ENCODE data around the gene SNTB2. TPM values are rescaled to one million over a fixed set of nuclear protein-coding genes. Genes with fewer than 3 reads are reported as not detected.
A peak's percentile ranks its signal among the peaks of the same experiment; 100 is the strongest.

SNTB2 gene
- total and polyA plus RNA-seq, 10 donors, result 1.9 to 48.5 (median 28.9) TPM

DNA sequence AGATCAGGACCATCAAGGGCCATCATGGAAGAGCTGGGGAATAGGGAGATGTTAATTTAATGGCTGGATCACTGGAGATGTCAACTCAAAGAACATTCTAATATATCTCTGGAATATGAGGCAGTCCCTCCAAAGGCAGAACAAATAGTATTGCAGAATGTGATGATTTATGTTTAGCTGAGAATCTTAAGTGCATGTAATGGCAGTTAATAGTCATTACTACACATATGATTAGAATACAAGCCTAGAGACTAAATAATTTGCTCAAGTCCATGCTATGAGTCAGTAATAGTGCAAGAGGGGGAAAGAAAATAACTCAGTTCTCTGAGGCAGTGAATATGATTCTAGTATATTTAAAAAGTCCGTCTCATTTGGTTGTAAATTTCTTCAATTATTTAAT, 32.3 kb downstream of the SNTB2 start:
- H3K36me3 ChIP-seq, result no peaks in the 10 kb centered on the region
- H3K27ac ChIP-seq, result no peak overlapping the region
- H3K27me3 ChIP-seq (replicated peaks in 1 of 7), result no peaks in the 10 kb centered on the region
- TF ChIP-seq, protein P1, sequence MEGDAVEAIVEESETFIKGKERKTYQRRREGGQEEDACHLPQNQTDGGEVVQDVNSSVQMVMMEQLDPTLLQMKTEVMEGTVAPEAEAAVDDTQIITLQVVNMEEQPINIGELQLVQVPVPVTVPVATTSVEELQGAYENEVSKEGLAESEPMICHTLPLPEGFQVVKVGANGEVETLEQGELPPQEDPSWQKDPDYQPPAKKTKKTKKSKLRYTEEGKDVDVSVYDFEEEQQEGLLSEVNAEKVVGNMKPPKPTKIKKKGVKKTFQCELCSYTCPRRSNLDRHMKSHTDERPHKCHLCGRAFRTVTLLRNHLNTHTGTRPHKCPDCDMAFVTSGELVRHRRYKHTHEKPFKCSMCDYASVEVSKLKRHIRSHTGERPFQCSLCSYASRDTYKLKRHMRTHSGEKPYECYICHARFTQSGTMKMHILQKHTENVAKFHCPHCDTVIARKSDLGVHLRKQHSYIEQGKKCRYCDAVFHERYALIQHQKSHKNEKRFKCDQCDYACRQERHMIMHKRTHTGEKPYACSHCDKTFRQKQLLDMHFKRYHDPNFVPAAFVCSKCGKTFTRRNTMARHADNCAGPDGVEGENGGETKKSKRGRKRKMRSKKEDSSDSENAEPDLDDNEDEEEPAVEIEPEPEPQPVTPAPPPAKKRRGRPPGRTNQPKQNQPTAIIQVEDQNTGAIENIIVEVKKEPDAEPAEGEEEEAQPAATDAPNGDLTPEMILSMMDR (IDR thresholded peaks at IDR 0.05 in 8 of 11, conservative IDR thresholded peaks at IDR 0.05 in 3 of 11), result no peak
- no peak for TF ChIP-seq POLR2A (IDR thresholded peaks at IDR 0.05)
- no peak for TF ChIP-seq POLR2AphosphoS5 (IDR thresholded peaks at IDR 0.05)
- intact Hi-C loops (cut with DNase I; ENCODE audit: low total_unique reads), result no loop called here
- no peaks in the 10 kb centered on the region for H3K9me3 ChIP-seq
- no peak for DNase-seq
- peaks cover 0 to 21% (median 1%) of the 10 kb centered on the region in 6 donors for H3K4me1 ChIP-seq
- no peak overlapping the region for H3K4me3 ChIP-seq
- WGBS, 5 donors, result 96 to 100% (median 97%) methylated on average over 1 of the region's 1 CpG

GRCh38 chr16:69223882-69224281, 36.9 kb downstream of the SNTB2 start:
- no peak overlapping the region for H3K4me3 ChIP-seq
- 88 to 97% (median 93%) methylated on average over 5 to 6 of the region's 6 CpGs for WGBS, 5 donors
- H3K4me1 ChIP-seq, result peaks cover 0 to 29% (median 11%) of the 10 kb centered on the region in 6 donors
- TF ChIP-seq, protein P1 (IDR thresholded peaks at IDR 0.05 in 8 of 11, conservative IDR thresholded peaks at IDR 0.05 in 3 of 11), result no peak
- TF ChIP-seq POLR2AphosphoS5 (IDR thresholded peaks at IDR 0.05) (no peak), POLR2A (IDR thresholded peaks at IDR 0.05) (no peak)
- no peaks in the 10 kb centered on the region for H3K9me3 ChIP-seq
- intact Hi-C loops (cut with DNase I; ENCODE audit: low total_unique reads), result no loop called here
- no peak for DNase-seq
- peak overlapping the region in 1 of 8 donors; percentile 69 for H3K27ac ChIP-seq
- no peaks in the 10 kb centered on the region for H3K27me3 ChIP-seq (replicated peaks in 1 of 7)
- no peaks in the 10 kb centered on the region for H3K36me3 ChIP-seq

DNA sequence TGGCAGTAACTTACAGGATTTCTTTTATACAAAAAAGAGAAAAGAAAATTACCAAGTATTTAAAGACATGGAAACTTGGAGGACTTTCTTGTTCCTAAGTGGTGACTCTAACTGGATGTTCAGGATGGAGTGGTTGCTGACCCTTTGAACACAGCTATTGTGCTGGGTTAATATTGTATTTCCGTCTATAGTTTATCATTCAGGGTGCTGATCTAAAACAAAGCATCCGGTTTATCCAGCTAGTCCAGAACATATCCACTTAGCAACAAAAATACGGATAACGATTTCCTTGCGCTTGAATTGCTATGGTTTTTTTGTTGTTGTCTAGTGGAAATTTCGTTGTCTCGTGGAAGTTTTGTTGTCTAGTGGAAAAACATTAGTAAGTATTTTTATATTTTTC, 38.2 kb downstream of the SNTB2 start:
- no peak for DNase-seq
- Histone ChIP-seq H3K4me1 (peaks cover 0 to 29% (median 11%) of the 10 kb centered on the region in 6 donors), H3K4me3 (no peak overlapping the region), H3K27me3 (replicated peaks in 1 of 7) (no peaks in the 10 kb centered on the region), H3K36me3 (no peaks in the 10 kb centered on the region), H3K27ac (peak overlapping the region in 7 of 8 donors; percentile 13 to 69 (median 46)), H3K9me3 (no peaks in the 10 kb centered on the region)
- intact Hi-C loops (cut with DNase I; ENCODE audit: low total_unique reads), result no loop called here
- 66 to 86% (median 71%) methylated on average over 7 of the region's 7 CpGs for WGBS, 5 donors
- TF ChIP-seq POLR2A (IDR thresholded peaks at IDR 0.05) (no peak), POLR2AphosphoS5 (IDR thresholded peaks at IDR 0.05) (peak in 1 of 3 donors; percentile 60)

DNA sequence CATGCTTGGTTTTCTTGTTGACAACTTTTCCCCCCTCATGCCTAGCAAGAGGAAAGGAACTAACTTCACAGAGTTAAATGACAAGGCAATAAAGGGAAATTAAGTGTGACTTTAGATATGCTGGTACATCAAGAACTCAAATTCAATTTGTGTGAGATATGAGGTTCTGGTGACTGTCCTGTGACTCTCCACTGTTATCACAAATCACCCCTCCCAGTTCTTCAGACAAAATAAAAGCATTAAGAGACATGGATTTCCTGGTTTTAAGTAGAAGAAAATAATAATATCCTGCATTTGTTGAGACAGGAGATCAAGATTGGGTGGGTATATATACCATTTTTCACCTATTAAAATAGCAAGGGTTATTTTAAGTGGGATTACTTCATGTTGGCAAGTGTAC, 46.2 kb downstream of the SNTB2 start:
- peaks cover 0 to 16% (median 0%) of the 10 kb centered on the region in 6 donors for H3K36me3 ChIP-seq
- H3K27ac ChIP-seq, result no peak overlapping the region
- H3K4me3 ChIP-seq, result no peak overlapping the region
- intact Hi-C loops (cut with DNase I; ENCODE audit: low total_unique reads), result no loop called here
- no peak for DNase-seq
- no peaks in the 10 kb centered on the region for H3K27me3 ChIP-seq (replicated peaks in 1 of 7)
- H3K9me3 ChIP-seq, result no peaks in the 10 kb centered on the region
- H3K4me1 ChIP-seq, result peaks cover 0 to 25% (median 1%) of the 10 kb centered on the region in 6 donors
- TF ChIP-seq POLR2A (IDR thresholded peaks at IDR 0.05) (no peak), POLR2AphosphoS5 (IDR thresholded peaks at IDR 0.05) (no peak)
- TF ChIP-seq, protein P1 (IDR thresholded peaks at IDR 0.05 in 8 of 11, conservative IDR thresholded peaks at IDR 0.05 in 3 of 11), result no peak

GRCh38 chr16:69234460-69234859, 47.5 kb downstream of the SNTB2 start:
- Histone ChIP-seq H3K9me3 (no peaks in the 10 kb centered on the region), H3K4me3 (no peak overlapping the region), H3K27me3 (replicated peaks in 1 of 7) (no peaks in the 10 kb centered on the region), H3K4me1 (peaks cover 0 to 37% (median 1%) of the 10 kb centered on the region in 6 donors), H3K36me3 (peaks cover 0 to 21% (median 0%) of the 10 kb centered on the region in 6 donors), H3K27ac (no peak overlapping the region)
- TF ChIP-seq, protein P1 (IDR thresholded peaks at IDR 0.05 in 8 of 11, conservative IDR thresholded peaks at IDR 0.05 in 3 of 11), result no peak
- TF ChIP-seq POLR2A (IDR thresholded peaks at IDR 0.05) (no peak), POLR2AphosphoS5 (IDR thresholded peaks at IDR 0.05) (no peak)
- 81 to 92% (median 88%) methylated on average over 3 of the region's 3 CpGs for WGBS, 5 donors
- intact Hi-C loops (cut with DNase I; ENCODE audit: low total_unique reads), result no loop called here
- no peak for DNase-seq
